Measurements from ENCODE around the gene BACH2. TPM values are rescaled to one million over a fixed set of nuclear protein-coding genes. Genes with fewer than 3 reads are reported as not detected.

Gene BACH2
- total RNA-seq, 1 experiment from 2014 or later: not detected

GRCh38 chr6:90233994-90234393 is 62.6 kb downstream of the BACH2 start:
- no peak for DNase-seq

GRCh38 chr6:90233213-90233612 is 63.4 kb downstream of the BACH2 start:
- H3K9me3 ChIP-seq: no peaks in the 10 kb centered on the region
- DNase-seq: no peak
- no peaks in the 10 kb centered on the region; the same call in 1 of the 2 replicates for H3K27me3 ChIP-seq
- no peak overlapping the region for H3K4me3 ChIP-seq
- H3K36me3 ChIP-seq: no peaks in the 10 kb centered on the region

More at GRCh38 chr6:90233994-90234393, 62.6 kb downstream of the BACH2 start:
- Histone ChIP-seq H3K9me3 (no peaks in the 10 kb centered on the region), H3K36me3 (no peaks in the 10 kb centered on the region), H3K27me3 (no peaks in the 10 kb centered on the region; the same call in 1 of the 2 replicates), H3K4me3 (no peak overlapping the region)

- Histone ChIP-seq H3K9me3 (no peaks in the 10 kb centered on the region), H3K27me3 (no peaks in the 10 kb centered on the region; the same call in 1 of the 2 replicates), H3K36me3 (no peaks in the 10 kb centered on the region), H3K4me3 (no peak overlapping the region)
- DNase-seq: no peak
These were observed 64.8 kb downstream of the BACH2 start for GRCh38 chr6:90231798-90232197.

- H3K27me3 ChIP-seq: no peaks in the 10 kb centered on the region; the same call in 1 of the 2 replicates
These were observed 65.3 kb downstream of the BACH2 start for GRCh38 chr6:90231308-90231707.

GRCh38 chr6:90230548-90231215 is 66.0 kb downstream of the BACH2 start:
- no peaks in the 10 kb centered on the region; the same call in 1 of the 2 replicates for H3K27me3 ChIP-seq
- no peak overlapping the region for H3K4me3 ChIP-seq
- no peaks in the 10 kb centered on the region for H3K9me3 ChIP-seq
- H3K36me3 ChIP-seq: no peaks in the 10 kb centered on the region
- DNase-seq: no peak

More at GRCh38 chr6:90231308-90231707, 65.3 kb downstream of the BACH2 start:
- no peaks in the 10 kb centered on the region for H3K36me3 ChIP-seq
- no peak overlapping the region for H3K4me3 ChIP-seq
- no peaks in the 10 kb centered on the region for H3K9me3 ChIP-seq
- no peak for DNase-seq

DNA sequence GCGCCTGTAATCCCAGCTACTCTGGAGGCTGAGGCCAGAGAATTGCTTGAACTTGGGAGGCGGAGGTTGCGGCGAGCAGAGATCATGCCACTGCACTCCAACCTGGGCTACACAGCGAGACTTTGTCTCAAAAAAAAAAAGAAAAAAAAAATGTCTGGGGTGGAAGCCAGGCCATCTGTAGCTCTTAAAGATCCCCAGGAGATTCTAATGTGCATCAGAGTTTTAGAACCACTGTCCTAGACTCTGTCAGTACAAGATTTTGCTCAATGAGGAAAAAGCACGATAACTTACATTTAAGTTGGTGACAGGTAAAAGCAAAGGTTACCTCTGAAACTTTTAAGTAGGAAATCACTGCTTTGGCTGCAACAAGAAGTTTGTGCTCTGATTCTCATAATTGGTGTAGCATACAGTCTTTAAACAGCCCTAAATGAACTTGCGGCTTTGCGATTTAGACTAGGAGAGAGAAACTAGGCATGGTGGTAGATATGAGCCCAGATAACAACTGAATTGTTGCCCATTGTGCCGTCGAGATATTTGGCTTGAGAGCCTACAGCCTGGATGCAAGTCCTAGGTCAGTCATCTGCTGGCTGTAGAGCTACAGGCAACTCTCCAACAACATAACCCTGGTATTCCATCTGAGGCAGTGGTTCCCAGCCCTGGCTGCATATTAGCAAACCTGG is 67.2 kb downstream of the BACH2 start:
- no peak for DNase-seq
- no peaks in the 10 kb centered on the region for H3K36me3 ChIP-seq
- H3K4me3 ChIP-seq: no peak overlapping the region
- H3K27me3 ChIP-seq: no peaks in the 10 kb centered on the region; the same call in 1 of the 2 replicates
- no peaks in the 10 kb centered on the region for H3K9me3 ChIP-seq

- Histone ChIP-seq H3K9me3 (no peaks in the 10 kb centered on the region; the same call in 1 of the 2 replicates), H3K36me3 (no peaks in the 10 kb centered on the region), H3K4me3 (no peak overlapping the region), H3K27me3 (no peaks in the 10 kb centered on the region; the same call in 1 of the 2 replicates)
- no peak for DNase-seq
These were observed 69.0 kb downstream of the BACH2 start for GRCh38 chr6:90227673-90228072.

GRCh38 chr6:90227213-90227612 is 69.4 kb downstream of the BACH2 start:
- no peak overlapping the region for H3K4me3 ChIP-seq
- no peaks in the 10 kb centered on the region for H3K36me3 ChIP-seq
- DNase-seq: no peak
- H3K9me3 ChIP-seq: no peaks in the 10 kb centered on the region; the same call in 1 of the 2 replicates
- no peaks in the 10 kb centered on the region; the same call in 1 of the 2 replicates for H3K27me3 ChIP-seq

GRCh38 chr6:90226257-90226656 is 70.4 kb downstream of the BACH2 start:
- Histone ChIP-seq H3K27me3 (no peaks in the 10 kb centered on the region), H3K36me3 (no peaks in the 10 kb centered on the region), H3K9me3 (no peaks in the 10 kb centered on the region; the same call in 1 of the 2 replicates), H3K4me3 (no peak overlapping the region)
- no peak for DNase-seq

DNA sequence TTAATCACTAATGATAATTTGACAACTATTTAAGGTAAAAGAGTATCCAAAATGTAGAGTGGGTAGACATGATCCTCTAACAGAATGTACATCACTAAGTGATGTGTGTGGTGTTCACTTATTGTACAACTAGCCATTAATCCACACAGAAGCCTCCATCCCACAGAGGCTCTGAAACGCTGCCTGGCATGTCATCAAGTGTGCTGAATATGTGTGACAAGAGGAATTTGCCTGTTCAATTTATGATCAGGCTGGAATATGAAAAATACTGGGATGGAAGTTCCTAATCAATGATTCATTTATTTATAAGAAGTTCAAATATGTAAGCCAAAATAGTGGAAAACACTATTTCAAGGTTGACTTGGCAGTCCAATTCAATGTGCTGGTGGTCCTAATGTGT is 72.4 kb downstream of the BACH2 start:
- H3K4me3 ChIP-seq: no peak overlapping the region
- H3K27me3 ChIP-seq: no peaks in the 10 kb centered on the region
- H3K9me3 ChIP-seq: no peaks in the 10 kb centered on the region; the same call in 1 of the 2 replicates
- H3K36me3 ChIP-seq: no peaks in the 10 kb centered on the region
- DNase-seq: no peak

DNA sequence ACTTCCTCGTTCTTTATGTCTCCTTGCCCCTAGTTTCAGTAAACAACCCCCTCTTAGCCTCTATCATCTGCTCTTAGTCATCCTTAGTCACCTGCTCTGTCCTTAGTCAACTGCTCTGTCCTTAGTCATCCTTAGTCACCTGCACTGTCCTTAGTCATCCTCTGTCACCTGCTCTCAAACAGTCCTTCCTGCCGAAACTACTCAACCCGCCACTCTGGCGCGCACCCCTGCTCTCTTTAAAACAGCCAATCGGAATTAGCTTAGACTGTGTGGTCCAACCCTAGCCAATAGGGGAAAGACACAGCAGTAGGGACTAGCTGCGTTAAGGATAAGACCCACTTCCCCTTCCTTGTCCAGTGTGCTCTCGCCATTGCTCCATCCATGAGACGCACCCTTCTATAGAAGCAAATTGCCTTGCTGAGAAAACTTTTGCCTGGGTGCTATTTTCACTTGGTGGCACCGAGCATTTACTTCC is 73.9 kb downstream of the BACH2 start:
- Histone ChIP-seq H3K27me3 (no peaks in the 10 kb centered on the region), H3K36me3 (no peaks in the 10 kb centered on the region), H3K9me3 (no peaks in the 10 kb centered on the region; the same call in 1 of the 2 replicates), H3K4me3 (no peak overlapping the region)
- no peak for DNase-seq

DNA sequence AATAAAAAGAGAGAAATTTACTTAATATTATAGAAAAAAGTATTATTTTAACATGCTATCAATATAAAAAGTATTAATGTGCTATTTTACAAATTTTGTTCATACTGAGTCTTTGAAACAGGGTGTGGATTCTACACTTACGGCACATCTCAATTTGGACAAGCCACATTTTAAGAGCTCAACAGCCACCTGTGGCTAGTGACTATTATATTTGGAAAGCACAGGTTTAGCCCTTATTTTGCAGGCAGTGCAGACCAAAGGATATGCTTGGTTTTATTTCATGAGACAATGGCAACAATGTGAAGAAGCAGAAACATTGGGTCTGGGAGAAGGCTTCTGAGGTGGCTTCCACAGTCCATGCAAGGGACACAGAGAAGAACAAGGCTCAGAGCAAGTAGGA is 74.6 kb downstream of the BACH2 start:
- DNase-seq: no peak
- no peaks in the 10 kb centered on the region for H3K36me3 ChIP-seq
- no peaks in the 10 kb centered on the region; the same call in 1 of the 2 replicates for H3K9me3 ChIP-seq
- no peaks in the 10 kb centered on the region for H3K27me3 ChIP-seq
- H3K4me3 ChIP-seq: no peak overlapping the region

GRCh38 chr6:90221403-90221802 is 75.2 kb downstream of the BACH2 start:
- DNase-seq: no peak
- Histone ChIP-seq H3K27me3 (no peaks in the 10 kb centered on the region), H3K4me3 (no peak overlapping the region), H3K9me3 (no peaks in the 10 kb centered on the region; the same call in 1 of the 2 replicates), H3K36me3 (no peaks in the 10 kb centered on the region)

GRCh38 chr6:90220273-90220672 is 76.4 kb downstream of the BACH2 start:
- H3K36me3 ChIP-seq: no peaks in the 10 kb centered on the region
- no peaks in the 10 kb centered on the region; the same call in 1 of the 2 replicates for H3K9me3 ChIP-seq
- DNase-seq: no peak
- H3K4me3 ChIP-seq: no peak overlapping the region
- H3K27me3 ChIP-seq: no peaks in the 10 kb centered on the region

GRCh38 chr6:90219209-90219985 is 77.2 kb downstream of the BACH2 start:
- Histone ChIP-seq H3K9me3 (no peaks in the 10 kb centered on the region; the same call in 1 of the 2 replicates), H3K27me3 (no peaks in the 10 kb centered on the region), H3K4me3 (no peak overlapping the region), H3K36me3 (no peaks in the 10 kb centered on the region)
- DNase-seq: peak; percentile 79

DNA sequence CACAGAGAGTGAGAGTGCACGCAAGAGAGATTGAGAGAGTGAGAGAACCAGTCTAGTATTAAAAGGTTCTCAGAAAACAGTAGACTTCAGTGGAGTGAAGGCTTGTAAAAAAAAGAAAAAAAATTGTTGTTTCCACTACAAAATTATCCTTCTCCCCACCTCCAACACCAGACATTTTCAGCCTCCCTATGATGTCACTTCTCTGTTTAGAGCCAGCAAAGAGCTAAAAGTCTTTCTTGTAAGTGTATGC is 77.8 kb downstream of the BACH2 start:
- Histone ChIP-seq H3K27me3 (no peaks in the 10 kb centered on the region), H3K36me3 (no peaks in the 10 kb centered on the region), H3K9me3 (no peaks in the 10 kb centered on the region; the same call in 1 of the 2 replicates), H3K4me3 (peak overlapping the region; percentile 15)
- DNase-seq: no peak

Measured in MG63 (cell line).